GM18507 (cell line): ENCODE data around the gene ZFP36.
A peak's percentile ranks its signal among the peaks of the same experiment; 100 is the strongest.

Experiments
- DNase-seq: peaks from one replicate; pipeline ENCODE4 v3.0.0; 2011; ENCODE audit warnings: low read depth; ENCODE audit not compliant: insufficient read length; ENCODE audit errors: extremely low spot score
- FAIRE-seq: peaks from 2 replicates; lab custom pipeline; 2011; peaks lifted over from hg19 to GRCh38; lab: Jason Lieb, UNC

The ZFP36 gene

DNA sequence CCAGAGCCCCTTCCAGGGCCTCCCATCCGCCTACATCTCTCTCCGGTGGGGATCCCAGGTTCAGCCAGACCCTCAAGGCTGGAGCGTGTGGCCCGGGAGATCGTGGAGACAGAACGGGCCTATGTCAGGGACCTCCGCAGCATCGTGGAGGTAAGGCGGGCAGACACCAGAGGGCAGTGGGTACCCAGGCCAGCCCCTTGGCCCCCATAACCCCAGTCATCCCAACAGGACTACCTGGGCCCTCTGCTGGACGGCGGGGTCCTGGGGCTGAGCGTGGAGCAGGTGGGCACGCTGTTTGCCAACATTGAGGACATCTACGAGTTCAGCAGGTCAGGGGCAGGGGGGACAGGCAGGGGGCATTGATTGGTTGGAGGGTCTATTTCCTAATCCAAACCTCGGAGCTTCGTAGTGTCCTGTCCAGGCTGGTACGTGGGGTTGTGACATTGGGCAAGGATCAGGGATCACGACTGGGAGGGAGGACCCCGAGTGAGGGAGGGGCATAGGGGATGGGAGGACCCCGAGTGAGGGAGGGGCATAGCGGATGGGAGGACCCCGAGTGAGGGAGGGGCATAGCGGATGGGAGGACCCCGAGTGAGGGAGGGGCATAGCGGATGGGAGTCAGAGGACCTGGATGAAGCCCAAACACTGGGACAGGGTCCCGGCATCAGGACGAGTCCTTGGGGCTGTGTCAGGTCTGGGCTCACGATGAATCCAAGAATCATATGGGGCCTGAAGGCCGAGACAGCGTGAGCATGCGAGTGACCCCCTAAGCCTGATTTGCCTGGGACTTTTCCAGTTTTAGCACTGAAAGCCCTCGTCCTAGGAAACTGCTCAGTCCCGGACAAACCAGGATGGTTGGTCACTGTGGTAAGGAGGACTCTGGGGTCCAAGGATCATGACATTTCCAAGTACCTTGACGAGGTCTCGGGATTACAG, 8.7 kb downstream of the ZFP36 start:
- FAIRE-seq: no peak
- no peak for DNase-seq

- FAIRE-seq (no peak), DNase-seq (no peak)
Observed at GRCh38 chr19:39416152-39417120, 9.8 kb downstream of the ZFP36 start.

DNA sequence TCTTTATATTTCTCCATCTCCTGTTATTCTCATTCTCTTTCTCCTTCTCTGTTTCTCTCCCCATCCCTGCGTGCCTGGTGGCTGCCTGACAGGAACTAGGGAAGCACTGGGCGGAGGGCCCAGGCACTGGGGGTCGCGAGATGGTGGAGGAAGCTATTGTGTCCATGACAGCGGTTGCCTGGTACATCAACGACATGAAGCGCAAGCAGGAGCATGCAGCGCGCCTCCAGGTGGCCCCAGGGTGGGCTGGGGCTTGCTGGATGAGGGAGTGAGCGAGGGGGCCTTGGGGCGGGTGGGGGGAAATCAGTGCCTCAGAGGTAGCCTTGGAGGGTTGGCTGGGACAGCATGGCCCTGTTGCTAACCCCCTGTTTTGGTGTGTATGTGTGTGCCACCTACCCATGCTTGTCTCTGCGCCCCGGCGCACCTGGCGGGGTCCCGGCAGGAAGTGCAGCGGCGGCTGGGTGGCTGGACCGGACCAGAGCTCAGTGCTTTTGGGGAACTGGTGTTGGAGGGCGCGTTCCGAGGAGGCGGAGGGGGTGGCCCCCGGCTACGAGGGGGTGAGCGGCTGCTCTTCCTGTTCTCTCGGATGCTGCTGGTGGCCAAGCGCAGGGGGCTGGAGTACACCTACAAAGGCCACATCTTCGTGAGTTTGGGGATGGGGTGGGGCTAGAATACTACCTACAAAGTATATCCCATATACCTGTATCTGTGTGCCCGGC, 11.0 kb downstream of the ZFP36 start:
- FAIRE-seq: no peak
- no peak for DNase-seq

- DNase-seq (no peak), FAIRE-seq (no peak)
Observed at GRCh38 chr19:39419003-39419402, 12.4 kb downstream of the ZFP36 start.

GRCh38 chr19:39420769-39421168, 14.1 kb downstream of the ZFP36 start:
- FAIRE-seq (no peak), DNase-seq (no peak)

DNA sequence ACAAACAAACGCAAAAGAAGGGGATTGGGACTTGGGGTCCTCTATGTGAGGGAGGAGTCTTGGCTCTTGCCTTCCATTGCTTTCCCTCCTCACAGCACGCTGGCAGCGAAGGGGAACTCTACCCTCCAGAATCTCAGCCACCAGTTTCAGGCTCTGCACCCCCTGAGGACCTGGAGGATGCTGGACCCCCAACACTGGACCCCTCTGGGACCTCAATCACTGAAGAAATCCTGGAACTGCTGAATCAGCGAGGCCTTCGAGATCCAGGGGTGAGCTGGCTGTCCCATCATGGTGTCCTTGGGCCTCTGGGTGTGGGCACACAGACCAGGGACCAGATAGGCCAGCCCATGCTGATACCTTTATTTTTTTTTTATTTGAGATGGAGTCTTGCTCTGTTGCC, 15.4 kb downstream of the ZFP36 start:
- no peak for DNase-seq
- no peak for FAIRE-seq

DNA sequence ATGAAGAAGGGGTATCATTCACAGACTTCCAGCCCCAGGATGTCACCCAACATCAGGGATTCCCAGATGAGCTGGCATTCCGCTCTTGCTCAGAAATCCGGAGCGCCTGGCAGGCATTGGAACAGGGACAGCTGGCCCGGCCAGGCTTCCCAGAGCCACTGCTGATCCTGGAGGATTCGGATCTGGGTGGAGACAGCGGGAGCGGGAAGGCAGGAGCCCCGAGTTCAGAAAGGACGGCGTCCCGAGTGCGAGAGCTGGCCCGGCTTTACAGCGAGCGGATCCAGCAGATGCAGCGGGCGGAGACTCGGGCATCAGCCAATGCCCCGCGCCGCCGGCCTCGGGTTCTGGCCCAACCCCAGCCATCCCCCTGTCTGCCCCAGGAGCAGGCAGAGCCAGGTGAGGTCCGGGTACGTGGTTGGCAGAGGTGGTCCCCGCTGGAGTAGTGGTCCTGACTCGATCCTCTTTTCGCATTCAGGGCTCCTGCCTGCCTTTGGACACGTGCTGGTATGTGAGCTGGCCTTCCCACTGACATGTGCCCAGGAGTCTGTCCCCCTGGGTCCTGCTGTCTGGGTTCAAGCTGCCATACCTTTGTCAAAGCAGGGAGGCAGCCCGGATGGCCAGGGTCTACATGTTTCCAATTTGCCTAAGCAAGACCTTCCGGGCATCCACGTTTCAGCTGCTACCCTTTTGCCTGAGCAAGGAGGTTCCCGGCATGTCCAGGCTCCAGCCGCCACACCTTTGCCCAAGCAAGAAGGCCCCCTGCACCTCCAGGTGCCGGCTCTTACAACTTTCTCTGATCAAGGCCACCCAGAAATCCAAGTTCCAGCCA, 16.8 kb downstream of the ZFP36 start:
- no peak for DNase-seq
- FAIRE-seq: no peak

DNA sequence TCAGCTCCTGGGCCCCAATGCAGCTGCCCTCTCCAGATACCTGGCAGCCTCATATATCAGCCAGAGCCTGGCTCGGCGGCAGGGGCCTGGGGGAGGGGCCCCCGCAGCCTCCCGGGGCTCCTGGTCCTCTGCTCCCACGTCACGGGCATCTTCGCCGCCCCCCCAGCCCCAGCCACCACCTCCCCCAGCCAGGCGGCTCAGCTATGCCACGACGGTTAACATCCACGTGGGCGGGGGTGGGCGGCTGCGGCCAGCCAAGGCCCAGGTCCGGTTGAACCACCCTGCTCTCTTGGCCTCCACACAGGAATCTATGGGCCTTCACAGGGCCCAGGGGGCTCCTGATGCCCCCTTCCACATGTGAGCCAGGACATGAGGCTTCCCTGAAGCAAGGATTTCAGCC, 18.3 kb downstream of the ZFP36 start:
- DNase-seq (no peak), FAIRE-seq (no peak)

GRCh38 chr19:39425744-39426143, 19.1 kb downstream of the ZFP36 start:
- DNase-seq (no peak), FAIRE-seq (no peak)

DNA sequence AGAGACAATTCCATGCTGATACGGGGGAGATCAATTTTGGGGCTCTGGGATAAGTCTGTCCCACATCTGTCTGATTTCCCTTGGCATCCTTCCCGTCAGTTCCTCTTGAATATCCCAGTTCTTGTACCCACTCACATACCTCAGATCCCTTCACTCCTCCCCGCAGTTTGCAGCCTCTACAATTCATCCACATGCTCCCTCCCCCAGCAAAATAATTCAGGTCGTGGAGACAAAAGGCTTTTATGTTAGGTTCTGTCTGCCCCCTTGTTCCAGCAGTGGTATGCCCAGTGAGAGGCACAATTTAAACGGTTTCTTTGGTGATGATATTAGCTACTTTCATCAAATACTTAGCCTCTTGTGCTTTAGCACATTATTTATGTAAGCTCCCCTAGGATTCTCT, 19.5 kb downstream of the ZFP36 start:
- FAIRE-seq (no peak), DNase-seq (no peak)

- FAIRE-seq (no peak), DNase-seq (no peak)
Observed at GRCh38 chr19:39427707-39428106, 21.1 kb downstream of the ZFP36 start.

DNA sequence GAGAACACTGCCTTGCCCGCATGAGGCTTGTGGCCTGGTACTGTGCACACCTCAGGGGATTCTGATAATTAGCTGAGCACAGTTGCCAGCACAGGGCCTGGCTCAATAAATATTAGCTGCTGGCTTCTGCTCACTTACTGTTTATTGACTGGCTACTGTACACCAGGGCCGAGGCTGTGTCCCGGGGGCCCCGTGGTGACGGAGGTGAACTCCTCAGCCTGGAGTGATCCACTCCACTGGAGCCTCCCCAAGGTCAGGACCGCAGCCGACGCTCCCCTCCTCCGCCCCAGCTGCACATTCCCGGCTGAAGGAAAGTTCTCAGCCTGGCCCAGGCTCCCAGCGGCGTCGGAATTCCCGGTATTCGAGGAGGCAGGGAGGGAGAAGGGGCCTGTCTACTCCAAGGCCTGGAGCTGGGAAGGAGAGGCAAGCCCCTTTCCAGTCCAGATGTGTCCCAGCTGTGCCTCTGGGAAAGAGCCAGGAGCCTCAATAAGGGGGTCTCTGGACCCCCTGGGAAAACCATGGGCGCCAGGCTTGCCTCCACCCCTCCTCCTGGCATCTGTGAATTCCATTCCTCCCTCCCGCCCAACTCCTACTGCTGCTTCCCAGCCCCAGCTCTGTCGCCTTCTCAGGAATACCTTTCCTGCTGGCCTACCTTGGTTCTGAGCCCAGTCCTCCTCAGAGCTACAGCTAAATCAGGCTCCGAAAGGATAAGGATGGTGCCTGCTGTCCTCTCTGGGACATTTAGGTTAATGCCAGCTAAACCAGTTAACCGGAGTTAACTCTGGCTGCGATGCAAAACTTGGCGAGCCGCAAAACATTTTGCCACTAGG, 21.9 kb downstream of the ZFP36 start:
- DNase-seq: no peak
- no peak for FAIRE-seq

DNA sequence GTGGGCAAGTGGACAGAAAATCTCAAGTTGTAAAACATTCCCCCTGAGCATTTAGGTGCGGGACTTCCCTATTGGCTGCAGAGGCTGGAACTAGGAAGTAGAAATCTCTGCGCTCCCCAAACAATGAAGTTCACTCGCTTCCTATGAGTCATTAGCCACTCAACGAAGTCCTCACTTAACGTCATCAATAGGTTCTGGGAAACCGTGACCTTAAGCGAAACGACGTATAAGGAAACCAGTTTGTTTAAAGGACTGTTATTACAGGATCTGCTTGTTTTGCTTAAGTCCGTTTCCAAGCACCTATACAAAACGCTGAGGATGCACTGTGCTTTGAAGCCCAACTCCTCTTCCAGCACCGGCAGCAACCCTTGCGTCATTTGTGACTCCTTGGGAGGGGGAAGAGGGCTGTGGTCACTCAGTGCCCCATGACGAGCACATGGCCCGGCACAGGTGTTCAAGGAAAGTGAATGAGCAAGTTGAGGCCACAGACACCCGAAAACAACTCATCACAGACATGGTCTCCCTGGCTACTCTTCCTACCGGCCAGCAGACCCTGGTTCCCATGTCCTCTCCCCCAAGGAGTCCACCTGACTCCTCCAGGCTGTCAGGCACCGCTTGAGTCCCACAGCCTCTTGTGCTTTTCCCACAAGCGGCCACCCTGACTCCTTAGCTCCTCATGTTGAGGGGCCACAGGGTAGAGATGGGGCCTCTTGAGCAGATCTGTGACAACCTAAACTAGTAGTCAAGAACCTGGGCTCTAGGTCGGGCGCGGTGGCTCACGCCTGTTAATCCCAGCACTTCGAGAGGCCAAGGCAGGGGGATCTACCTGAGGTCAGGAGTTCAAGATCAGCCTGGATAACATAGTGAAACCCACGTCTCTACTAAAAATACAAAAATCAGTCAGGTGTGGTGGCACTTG, 24.3 kb downstream of the ZFP36 start:
- FAIRE-seq (peak; percentile 64), DNase-seq (no peak)

DNA sequence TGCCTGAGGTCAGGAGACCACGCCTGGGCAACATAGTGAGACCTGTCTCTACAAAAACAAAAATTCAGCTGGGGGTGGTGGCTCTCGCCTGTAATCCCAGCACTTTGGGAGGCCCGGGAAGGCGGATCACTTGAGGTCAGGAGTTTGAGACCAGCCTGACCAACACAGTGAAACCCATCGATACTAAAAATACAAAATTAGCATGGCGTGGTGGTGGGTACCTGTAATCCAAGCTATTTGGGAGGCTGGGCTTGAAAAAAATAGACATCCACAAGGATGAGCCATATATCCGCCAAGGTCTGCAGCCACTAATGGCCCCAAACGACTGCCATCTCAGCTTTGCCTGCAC, 26.0 kb downstream of the ZFP36 start:
- FAIRE-seq: no peak

GRCh38 chr19:39433480-39434079, 26.9 kb downstream of the ZFP36 start:
- FAIRE-seq (no peak), DNase-seq (no peak)

More for the DNA sequence above, 26.0 kb downstream of the ZFP36 start:
- no peak for DNase-seq

DNA sequence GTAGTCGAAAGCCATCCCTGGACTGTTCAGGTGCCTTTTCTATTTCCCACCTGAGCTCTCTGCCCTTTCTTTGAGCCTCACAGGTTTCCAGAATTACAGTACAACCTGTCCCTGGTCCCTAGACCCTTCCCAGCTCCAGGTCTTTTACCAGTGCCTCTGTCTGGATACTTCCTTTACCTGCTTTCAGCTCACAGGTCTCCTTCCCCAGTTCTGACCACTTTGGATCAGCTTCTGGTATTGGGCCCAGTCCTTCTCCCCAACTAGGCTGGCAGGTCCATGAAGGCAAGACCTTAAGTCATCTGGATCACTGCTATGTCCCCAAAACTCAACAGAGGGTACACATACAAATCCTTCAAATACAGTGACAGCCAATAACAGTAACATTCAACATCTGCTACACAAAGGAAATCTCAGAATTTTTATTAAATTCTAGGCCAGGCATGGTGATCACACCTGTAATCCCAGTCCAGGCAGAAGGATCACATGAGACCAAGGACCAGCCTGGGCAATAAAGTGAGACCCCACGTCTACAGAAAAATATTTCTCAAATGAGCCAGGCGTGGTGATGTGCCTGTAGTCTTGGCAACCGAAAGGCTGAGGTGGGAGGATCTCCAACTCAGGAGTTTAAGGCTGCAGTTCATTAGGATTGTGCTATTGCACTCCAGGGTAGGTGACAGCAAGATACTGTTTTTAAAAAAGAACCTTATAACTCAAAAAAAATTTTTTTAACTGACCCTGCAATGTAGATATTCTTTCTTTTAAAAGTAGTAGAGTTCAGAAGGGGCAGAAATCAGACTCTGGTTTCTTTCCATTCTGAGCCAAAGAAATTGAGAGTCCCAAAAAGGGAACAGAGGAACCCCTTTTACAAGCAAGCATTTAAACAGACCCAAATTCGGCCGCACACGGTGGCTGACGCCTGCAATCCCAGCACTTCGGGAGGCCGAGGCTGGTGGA, 27.8 kb downstream of the ZFP36 start:
- FAIRE-seq: no peak
- DNase-seq: no peak
